WTC11 (cell line): Measurements from ENCODE around the gene GHRHR. TPM values are rescaled to one million over a fixed set of nuclear protein-coding genes. Genes with fewer than 3 reads are reported as not detected.
A peak's percentile ranks its signal among the peaks of the same experiment; 100 is the strongest.

Source experiments
- ATAC-seq: fragments of 200-7000 bp; cut with Tn5 transposase; 2 replicates; pipeline ENCODE4 v1.10.0; 2021; ENCODE audit warnings: mild to moderate bottlenecking, moderate library complexity
- CTCF ChIA-PET: fragments of 300-600 bp; sonication (Branson Sonifier 250); formaldehyde crosslinking; loops from one replicate; lab custom pipeline; 2021; ENCODE audit warnings: antibody characterized with exemption; lab: Charles Lee
- POLR2A ChIA-PET: fragments of 350-600 bp; sonication (Branson Sonifier 250); formaldehyde crosslinking; loops from one replicate; lab custom pipeline; 2021; ENCODE audit warnings: antibody characterized with exemption; lab: Charles Lee
- DNase-seq: peaks from one replicate; pipeline ENCODE4 v3.0.0; 2021; ENCODE audit warnings: low spot score
- H3K27ac Mint-ChIP-seq: 2 replicates; pipeline ENCODE4 v1.8.0; 2021; ENCODE audit warnings: mixed read lengths
- H3K27me3 Mint-ChIP-seq: 2 replicates; pipeline ENCODE4 v1.8.0; 2021; ENCODE audit warnings: low read depth, mild to moderate bottlenecking, moderate library complexity, mixed read lengths
- H3K36me3 Mint-ChIP-seq: 2 replicates; pipeline ENCODE4 v1.8.0; 2021; ENCODE audit warnings: mixed read lengths
- H3K4me1 Mint-ChIP-seq: 2 replicates; pipeline ENCODE4 v1.8.0; 2022; ENCODE audit warnings: mixed read lengths
- H3K4me3 Mint-ChIP-seq: 2 replicates; pipeline ENCODE4 v1.8.0; 2021; ENCODE audit warnings: mild to moderate bottlenecking, moderate library complexity, mixed read lengths
- H3K9me3 Mint-ChIP-seq: 2 replicates; pipeline ENCODE4 v1.8.0; 2021; ENCODE audit warnings: mixed read lengths
- CBFB ChIP-seq: sonication (generic); formaldehyde crosslinking; IDR thresholded peaks from 2 replicates; pipeline ENCODE4 v1.8.1; 2022; ENCODE audit warnings: mild to moderate bottlenecking, low read depth, missing genetic modification reagents
- EMX1 ChIP-seq: fragments of 250-450 bp; sonication (Bioruptor Pico); IDR thresholded peaks from 2 replicates; pipeline ENCODE4 v1.8.0; 2021; ENCODE audit warnings: mild to moderate bottlenecking
- ESRRA ChIP-seq: sonication (generic); formaldehyde crosslinking; IDR thresholded peaks from 2 replicates; pipeline ENCODE4 v1.8.1; 2022; ENCODE audit warnings: mild to moderate bottlenecking, missing genetic modification reagents, borderline replicate concordance
- FOXJ3 ChIP-seq: sonication (generic); formaldehyde crosslinking; IDR thresholded peaks from 2 replicates; pipeline ENCODE4 v1.9.0; 2021; ENCODE audit warnings: missing genetic modification reagents, mild to moderate bottlenecking, borderline replicate concordance
- MYBL2 ChIP-seq: sonication (generic); formaldehyde crosslinking; IDR thresholded peaks from 2 replicates; pipeline ENCODE4 v1.8.1; 2023; ENCODE audit warnings: mild to moderate bottlenecking, moderate library complexity, missing genetic modification reagents
- NFE2L1 ChIP-seq: sonication (generic); formaldehyde crosslinking; IDR thresholded peaks from 2 replicates; pipeline ENCODE4 v1.8.1; 2023; ENCODE audit warnings: missing genetic modification reagents
- NR2C2 ChIP-seq: sonication (generic); formaldehyde crosslinking; IDR thresholded peaks from 2 replicates; pipeline ENCODE4 v1.8.0; 2022; ENCODE audit warnings: mild to moderate bottlenecking, missing genetic modification reagents
- TP53 ChIP-seq: sonication (generic); formaldehyde crosslinking; IDR thresholded peaks from 2 replicates; pipeline ENCODE4 v1.8.1; 2023; ENCODE audit warnings: mild to moderate bottlenecking, missing genetic modification reagents
- ZNF232 ChIP-seq: sonication (generic); formaldehyde crosslinking; IDR thresholded peaks from 2 replicates; pipeline ENCODE4 v1.8.0; 2022; ENCODE audit warnings: mild to moderate bottlenecking, missing genetic modification reagents
- ZNF423 ChIP-seq: fragments of 250-450 bp; sonication (Bioruptor Pico); IDR thresholded peaks from 2 replicates; pipeline ENCODE4 v2.1.2; 2022; ENCODE audit warnings: mild to moderate bottlenecking, moderate library complexity
- total RNA-seq: library from RNA; stranded (reverse); gene quantifications from 3 replicates; pipeline ENCODE4 v1.2.3, GENCODE V29; 2021
- TF ChIP-seq, protein P1 (sequence below): sonication (generic); formaldehyde crosslinking; IDR thresholded peaks from 2 replicates; pipeline ENCODE4 v1.8.1; 2022; ENCODE audit warnings: low read depth, missing genetic modification reagents, borderline replicate concordance
- TF ChIP-seq, protein P2 (sequence below): sonication (generic); formaldehyde crosslinking; conservative IDR thresholded peaks from 2 replicates; pipeline ENCODE4 v1.8.1; 2023; ENCODE audit warnings: mild to moderate bottlenecking, low read depth, missing genetic modification reagents, moderate library complexity
- TF ChIP-seq, protein P3 (sequence below): sonication (generic); formaldehyde crosslinking; IDR thresholded peaks from 2 replicates; pipeline ENCODE4 v1.8.0; 2023; ENCODE audit warnings: mild to moderate bottlenecking, missing genetic modification reagents
- TF ChIP-seq, protein P4 (sequence below): fragments of 200-600 bp; IDR thresholded peaks from 2 replicates; pipeline ENCODE4 v1.8.0; 2022; ENCODE audit warnings: antibody characterized with exemption

GHRHR gene
- total RNA-seq, 1 experiment from 2014 or later, result 5.0 TPM

DNA sequence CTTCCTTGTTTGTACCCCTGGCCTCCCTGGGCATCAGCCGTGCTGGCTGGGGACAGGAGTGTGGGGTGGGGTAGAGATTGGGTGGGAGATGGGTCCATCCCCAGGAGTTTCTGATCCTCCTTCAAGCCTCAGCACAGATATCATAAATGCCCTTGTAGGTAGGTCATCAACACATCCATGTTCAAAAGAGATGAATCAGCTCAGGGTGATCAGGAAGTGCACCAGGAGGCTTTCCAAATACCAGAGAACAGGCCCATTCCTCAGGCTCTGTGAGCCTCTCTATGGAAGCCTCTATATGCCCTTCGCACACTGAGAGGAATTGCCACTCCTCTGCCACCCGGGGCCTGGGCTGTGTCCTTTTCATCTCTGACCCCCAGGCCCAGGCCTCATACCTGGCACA, 56.4 kb downstream of the GHRHR start:
- H3K27me3 Mint-ChIP-seq, result no peaks in the 10 kb centered on the region
- ChIA-PET CTCF (interaction anchor here (0.8 to 2.5 kb wide), 7 partner anchors 36 to 230 kb away, joined by 3 to 15 read pairs (median 4); no protein-coding TSS in a partner anchor), POLR2A (no interaction called here)
- ATAC-seq (no peak), DNase-seq (no peak)
- H3K4me3 Mint-ChIP-seq, result no peak overlapping the region
- H3K36me3 Mint-ChIP-seq, result no peaks in the 10 kb centered on the region
- H3K27ac Mint-ChIP-seq, result no peak overlapping the region
- no peaks in the 10 kb centered on the region for H3K9me3 Mint-ChIP-seq
- TF ChIP-seq, protein P1, sequence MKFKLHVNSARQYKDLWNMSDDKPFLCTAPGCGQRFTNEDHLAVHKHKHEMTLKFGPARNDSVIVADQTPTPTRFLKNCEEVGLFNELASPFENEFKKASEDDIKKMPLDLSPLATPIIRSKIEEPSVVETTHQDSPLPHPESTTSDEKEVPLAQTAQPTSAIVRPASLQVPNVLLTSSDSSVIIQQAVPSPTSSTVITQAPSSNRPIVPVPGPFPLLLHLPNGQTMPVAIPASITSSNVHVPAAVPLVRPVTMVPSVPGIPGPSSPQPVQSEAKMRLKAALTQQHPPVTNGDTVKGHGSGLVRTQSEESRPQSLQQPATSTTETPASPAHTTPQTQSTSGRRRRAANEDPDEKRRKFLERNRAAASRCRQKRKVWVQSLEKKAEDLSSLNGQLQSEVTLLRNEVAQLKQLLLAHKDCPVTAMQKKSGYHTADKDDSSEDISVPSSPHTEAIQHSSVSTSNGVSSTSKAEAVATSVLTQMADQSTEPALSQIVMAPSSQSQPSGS (CRISPR knock-in tag), result no peak
- TF ChIP-seq TP53 (no peak), NFE2L1 (CRISPR knock-in tag) (no peak), EMX1 (CRISPR knock-in tag) (no peak), ESRRA (CRISPR knock-in tag) (no peak)
- TF ChIP-seq, protein P2, sequence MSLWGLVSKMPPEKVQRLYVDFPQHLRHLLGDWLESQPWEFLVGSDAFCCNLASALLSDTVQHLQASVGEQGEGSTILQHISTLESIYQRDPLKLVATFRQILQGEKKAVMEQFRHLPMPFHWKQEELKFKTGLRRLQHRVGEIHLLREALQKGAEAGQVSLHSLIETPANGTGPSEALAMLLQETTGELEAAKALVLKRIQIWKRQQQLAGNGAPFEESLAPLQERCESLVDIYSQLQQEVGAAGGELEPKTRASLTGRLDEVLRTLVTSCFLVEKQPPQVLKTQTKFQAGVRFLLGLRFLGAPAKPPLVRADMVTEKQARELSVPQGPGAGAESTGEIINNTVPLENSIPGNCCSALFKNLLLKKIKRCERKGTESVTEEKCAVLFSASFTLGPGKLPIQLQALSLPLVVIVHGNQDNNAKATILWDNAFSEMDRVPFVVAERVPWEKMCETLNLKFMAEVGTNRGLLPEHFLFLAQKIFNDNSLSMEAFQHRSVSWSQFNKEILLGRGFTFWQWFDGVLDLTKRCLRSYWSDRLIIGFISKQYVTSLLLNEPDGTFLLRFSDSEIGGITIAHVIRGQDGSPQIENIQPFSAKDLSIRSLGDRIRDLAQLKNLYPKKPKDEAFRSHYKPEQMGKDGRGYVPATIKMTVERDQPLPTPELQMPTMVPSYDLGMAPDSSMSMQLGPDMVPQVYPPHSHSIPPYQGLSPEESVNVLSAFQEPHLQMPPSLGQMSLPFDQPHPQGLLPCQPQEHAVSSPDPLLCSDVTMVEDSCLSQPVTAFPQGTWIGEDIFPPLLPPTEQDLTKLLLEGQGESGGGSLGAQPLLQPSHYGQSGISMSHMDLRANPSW (CRISPR knock-in tag), result no peak
- TF ChIP-seq, protein P3, sequence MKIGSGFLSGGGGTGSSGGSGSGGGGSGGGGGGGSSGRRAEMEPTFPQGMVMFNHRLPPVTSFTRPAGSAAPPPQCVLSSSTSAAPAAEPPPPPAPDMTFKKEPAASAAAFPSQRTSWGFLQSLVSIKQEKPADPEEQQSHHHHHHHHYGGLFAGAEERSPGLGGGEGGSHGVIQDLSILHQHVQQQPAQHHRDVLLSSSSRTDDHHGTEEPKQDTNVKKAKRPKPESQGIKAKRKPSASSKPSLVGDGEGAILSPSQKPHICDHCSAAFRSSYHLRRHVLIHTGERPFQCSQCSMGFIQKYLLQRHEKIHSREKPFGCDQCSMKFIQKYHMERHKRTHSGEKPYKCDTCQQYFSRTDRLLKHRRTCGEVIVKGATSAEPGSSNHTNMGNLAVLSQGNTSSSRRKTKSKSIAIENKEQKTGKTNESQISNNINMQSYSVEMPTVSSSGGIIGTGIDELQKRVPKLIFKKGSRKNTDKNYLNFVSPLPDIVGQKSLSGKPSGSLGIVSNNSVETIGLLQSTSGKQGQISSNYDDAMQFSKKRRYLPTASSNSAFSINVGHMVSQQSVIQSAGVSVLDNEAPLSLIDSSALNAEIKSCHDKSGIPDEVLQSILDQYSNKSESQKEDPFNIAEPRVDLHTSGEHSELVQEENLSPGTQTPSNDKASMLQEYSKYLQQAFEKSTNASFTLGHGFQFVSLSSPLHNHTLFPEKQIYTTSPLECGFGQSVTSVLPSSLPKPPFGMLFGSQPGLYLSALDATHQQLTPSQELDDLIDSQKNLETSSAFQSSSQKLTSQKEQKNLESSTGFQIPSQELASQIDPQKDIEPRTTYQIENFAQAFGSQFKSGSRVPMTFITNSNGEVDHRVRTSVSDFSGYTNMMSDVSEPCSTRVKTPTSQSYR (CRISPR knock-in tag), result no peak
- peaks cover 34% of the 10 kb centered on the region for H3K4me1 Mint-ChIP-seq

DNA sequence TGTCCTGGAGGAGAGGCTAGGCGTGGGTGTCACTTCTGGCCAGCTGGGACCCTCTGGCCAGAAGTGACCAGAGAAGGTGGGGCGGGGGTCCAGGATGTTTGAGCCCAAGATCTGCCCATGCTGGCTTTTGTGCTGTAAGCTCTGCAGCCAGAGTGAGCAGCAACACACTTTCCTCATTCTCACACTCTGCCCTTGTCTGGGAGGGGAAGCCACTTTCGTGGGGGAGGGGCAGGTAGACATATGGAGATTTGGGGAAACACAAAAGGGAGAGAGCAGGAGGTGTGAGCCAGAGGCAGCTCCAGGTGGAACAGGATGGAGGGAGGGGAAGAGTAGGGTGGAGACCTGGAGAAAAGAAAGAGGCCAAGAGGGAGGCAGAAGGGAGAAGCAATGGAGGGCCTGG, 56.9 kb downstream of the GHRHR start:
- Mint-ChIP-seq H3K4me1 (peaks cover 34% of the 10 kb centered on the region), H3K27me3 (no peaks in the 10 kb centered on the region), H3K36me3 (no peaks in the 10 kb centered on the region), H3K27ac (no peak overlapping the region), H3K9me3 (no peaks in the 10 kb centered on the region), H3K4me3 (no peak overlapping the region)
- ChIA-PET CTCF (interaction anchor here (0.8 to 2.5 kb wide), 6 partner anchors 37 to 230 kb away, joined by 3 to 15 read pairs (median 4); no protein-coding TSS in a partner anchor), POLR2A (interaction anchor here (0.8 kb wide), 1 partner anchor 33 kb away, joined by 3 read pairs; no protein-coding TSS in a partner anchor)
- TF ChIP-seq ZNF423 (CRISPR knock-in tag), result no peak
- DNase-seq, result peak; percentile 39
- peak; percentile 84 for ATAC-seq

DNA sequence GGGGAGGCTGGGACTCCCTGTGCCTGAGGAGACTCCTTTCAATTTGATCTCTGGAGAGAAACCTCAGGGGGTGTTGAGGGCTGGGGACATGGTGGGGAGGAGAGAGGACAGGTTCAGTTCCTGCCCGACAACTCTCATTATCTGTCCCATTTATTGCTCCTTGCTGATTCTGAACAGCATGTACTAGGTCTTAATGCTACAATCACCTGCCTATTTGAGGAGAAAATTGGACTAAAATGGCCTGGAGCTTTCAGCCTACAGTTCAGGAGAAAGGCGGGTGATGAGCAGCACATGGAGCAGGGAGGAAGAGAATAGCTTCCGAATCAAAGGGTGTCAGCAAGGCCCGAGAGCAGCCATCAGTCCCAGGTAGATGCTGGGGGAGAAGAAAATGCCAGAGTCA, 58.4 kb downstream of the GHRHR start:
- ATAC-seq, result no peak
- H3K4me1 Mint-ChIP-seq, result peaks cover 46% of the 10 kb centered on the region
- no peak overlapping the region for H3K27ac Mint-ChIP-seq
- no peak for DNase-seq
- H3K36me3 Mint-ChIP-seq, result no peaks in the 10 kb centered on the region
- no peaks in the 10 kb centered on the region for H3K27me3 Mint-ChIP-seq
- ChIA-PET POLR2A (no interaction called here), CTCF (interaction anchor here (0.7 to 1.6 kb wide), 3 partner anchors 37 to 101 kb away, joined by 4 to 6 read pairs (median 4); no protein-coding TSS in a partner anchor)
- H3K4me3 Mint-ChIP-seq, result no peak overlapping the region
- no peaks in the 10 kb centered on the region for H3K9me3 Mint-ChIP-seq
- no peak for TF ChIP-seq FOXJ3 (CRISPR knock-in tag)
- no peak for TF ChIP-seq TP53
- TF ChIP-seq ZNF232 (CRISPR knock-in tag), result no peak
- TF ChIP-seq CBFB (CRISPR knock-in tag), result no peak
- TF ChIP-seq, protein P2 (CRISPR knock-in tag), result no peak
- TF ChIP-seq, protein P4, sequence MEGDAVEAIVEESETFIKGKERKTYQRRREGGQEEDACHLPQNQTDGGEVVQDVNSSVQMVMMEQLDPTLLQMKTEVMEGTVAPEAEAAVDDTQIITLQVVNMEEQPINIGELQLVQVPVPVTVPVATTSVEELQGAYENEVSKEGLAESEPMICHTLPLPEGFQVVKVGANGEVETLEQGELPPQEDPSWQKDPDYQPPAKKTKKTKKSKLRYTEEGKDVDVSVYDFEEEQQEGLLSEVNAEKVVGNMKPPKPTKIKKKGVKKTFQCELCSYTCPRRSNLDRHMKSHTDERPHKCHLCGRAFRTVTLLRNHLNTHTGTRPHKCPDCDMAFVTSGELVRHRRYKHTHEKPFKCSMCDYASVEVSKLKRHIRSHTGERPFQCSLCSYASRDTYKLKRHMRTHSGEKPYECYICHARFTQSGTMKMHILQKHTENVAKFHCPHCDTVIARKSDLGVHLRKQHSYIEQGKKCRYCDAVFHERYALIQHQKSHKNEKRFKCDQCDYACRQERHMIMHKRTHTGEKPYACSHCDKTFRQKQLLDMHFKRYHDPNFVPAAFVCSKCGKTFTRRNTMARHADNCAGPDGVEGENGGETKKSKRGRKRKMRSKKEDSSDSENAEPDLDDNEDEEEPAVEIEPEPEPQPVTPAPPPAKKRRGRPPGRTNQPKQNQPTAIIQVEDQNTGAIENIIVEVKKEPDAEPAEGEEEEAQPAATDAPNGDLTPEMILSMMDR, result no peak
- TF ChIP-seq MYBL2 (CRISPR knock-in tag), result no peak
- TF ChIP-seq NR2C2 (CRISPR knock-in tag), result no peak
